Endodermal cell (in vitro differentiated cells): Measurements from ENCODE around the gene DLX2. TPM values are rescaled to one million over a fixed set of nuclear protein-coding genes. Genes with fewer than 3 reads are reported as not detected.

Experiments used
- DNase-seq: peaks from one replicate; pipeline ENCODE4 v3.0.0-alpha.2; 2017
- H3K27ac ChIP-seq: 2 replicates; pipeline ENCODE4 v1.5.1; 2013; ENCODE audit warnings: mild to moderate bottlenecking, low read depth, low read length, moderate library complexity
- H3K27me3 ChIP-seq: 2 replicates; pipeline ENCODE4 v1.6.1; 2013; ENCODE audit warnings: mild to moderate bottlenecking, low read length, moderate library complexity; ENCODE audit not compliant: insufficient read depth, control insufficient read depth, poor library complexity, severe bottlenecking
- H3K36me3 ChIP-seq: 2 replicates; pipeline ENCODE4 v1.7.0; 2013; ENCODE audit warnings: mild to moderate bottlenecking, low read length, moderate library complexity; ENCODE audit not compliant: control insufficient read depth, insufficient read depth
- H3K4me1 ChIP-seq: one replicate; pipeline ENCODE4 v1.7.0; 2013; ENCODE audit warnings: low read length; ENCODE audit not compliant: control insufficient read depth, insufficient read depth
- H3K4me3 ChIP-seq: 2 replicates; pipeline ENCODE4 v1.5.1; 2013; ENCODE audit warnings: mild to moderate bottlenecking, low read length, moderate library complexity
- H3K9ac ChIP-seq: 2 replicates; pipeline ENCODE4 v1.6.1; 2013; ENCODE audit warnings: mild to moderate bottlenecking, low read length, moderate library complexity; ENCODE audit not compliant: poor library complexity, severe bottlenecking; ENCODE audit errors: extremely low read depth
- H3K9me3 ChIP-seq: 2 replicates; pipeline ENCODE4 v1.6.1; 2013; ENCODE audit warnings: mild to moderate bottlenecking, low read length, moderate library complexity; ENCODE audit not compliant: control insufficient read depth
- H3K27ac Mint-ChIP-seq: 2 replicates; pipeline ENCODE4 v1.8.0; 2020; ENCODE audit warnings: mixed read lengths
- H3K27me3 Mint-ChIP-seq: 2 replicates; pipeline ENCODE4 v1.8.0; 2021; ENCODE audit warnings: mild to moderate bottlenecking, mixed read lengths; ENCODE audit not compliant: insufficient read depth
- H3K36me3 Mint-ChIP-seq: 2 replicates; pipeline ENCODE4 v1.8.0; 2020; ENCODE audit warnings: low read depth, mixed read lengths
- H3K4me1 Mint-ChIP-seq: 2 replicates; pipeline ENCODE4 v1.8.0; 2020; ENCODE audit warnings: mixed read lengths
- H3K4me3 Mint-ChIP-seq: 2 replicates; pipeline ENCODE4 v1.8.0; 2020; ENCODE audit warnings: mild to moderate bottlenecking, moderate library complexity, mixed read lengths
- H3K9me3 Mint-ChIP-seq: 2 replicates; pipeline ENCODE4 v1.8.0; 2020; ENCODE audit warnings: mild to moderate bottlenecking, mixed read lengths
- WGBS, 2 experiments: methylation state at CpG; one replicate each; pipeline versions ENCODE4 v1.1.5 to v1.1.7; 2013; ENCODE audit warnings: missing lambda C conversion rate in 2 of 2, mixed read lengths in 1 of 2; ENCODE audit not compliant: insufficient coverage in 1 of 2, insufficient read length in 1 of 2; 5-methylcytosine and 5-hydroxymethylcytosine counted together
- total RNA-seq, 2 donors: library from RNA; stranded (reverse); fragmentation: NEBNext Ultra II Directional in 1 of 2; extraction: Animal tissue kit (Norgen Biotek cat#: 25700) in 1 of 2; gene quantifications; 2 replicates in 1 of 2; 3 replicates in 1 of 2; pipeline ENCODE4 v1.2.1, GENCODE V29; 2021
- TF ChIP-seq, protein P1 (sequence below): fragments of 200-600 bp; sonication (generic); conservative IDR thresholded peaks from 2 replicates; pipeline ENCODE4 v1.5.0; 2021; ENCODE audit warnings: antibody characterized with exemption, mild to moderate bottlenecking

Gene DLX2
- total RNA-seq, 2 donors from 2014 or later: 0.13 TPM; not detected in 1

- Mint-ChIP-seq H3K4me3 (no peak overlapping the region), H3K36me3 (no peaks in the 10 kb centered on the region)
Observed at GRCh38 chr2:172128484-172128883, 25.8 kb upstream of the DLX2 start.

DNA sequence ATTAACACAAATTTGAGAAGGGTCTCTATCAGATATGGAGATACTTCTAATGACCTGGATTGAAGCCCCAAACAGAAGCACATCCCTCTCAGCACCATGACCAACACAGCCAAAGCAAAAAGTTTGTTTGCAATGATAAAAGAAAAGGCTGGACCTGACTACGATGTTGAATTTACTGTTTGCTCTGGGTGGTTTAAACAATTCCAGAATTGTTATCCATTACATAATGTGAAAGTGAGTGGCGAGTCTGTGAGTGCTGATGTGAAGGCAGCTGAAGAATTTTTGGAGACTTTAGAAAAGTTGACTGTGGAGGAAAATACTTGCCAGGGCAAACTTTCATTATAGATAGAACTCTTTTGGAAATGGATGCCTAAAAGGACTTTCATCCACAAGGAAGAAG lies 17.4 kb upstream of the DLX2 start:
- Histone ChIP-seq H3K27me3 (no peaks in the 10 kb centered on the region), H3K9me3 (no peaks in the 10 kb centered on the region), H3K36me3 (no peaks in the 10 kb centered on the region), H3K4me3 (no peak overlapping the region), H3K27ac (no peak overlapping the region), H3K4me1 (no peaks in the 10 kb centered on the region), H3K9ac (no peak overlapping the region)
- DNase-seq: no peak
- H3K4me1 Mint-ChIP-seq: no peaks in the 10 kb centered on the region
- H3K36me3 Mint-ChIP-seq: no peaks in the 10 kb centered on the region
- H3K27me3 Mint-ChIP-seq: peaks cover 13% of the 10 kb centered on the region
- no peak overlapping the region for H3K27ac Mint-ChIP-seq
- TF ChIP-seq, protein P1, sequence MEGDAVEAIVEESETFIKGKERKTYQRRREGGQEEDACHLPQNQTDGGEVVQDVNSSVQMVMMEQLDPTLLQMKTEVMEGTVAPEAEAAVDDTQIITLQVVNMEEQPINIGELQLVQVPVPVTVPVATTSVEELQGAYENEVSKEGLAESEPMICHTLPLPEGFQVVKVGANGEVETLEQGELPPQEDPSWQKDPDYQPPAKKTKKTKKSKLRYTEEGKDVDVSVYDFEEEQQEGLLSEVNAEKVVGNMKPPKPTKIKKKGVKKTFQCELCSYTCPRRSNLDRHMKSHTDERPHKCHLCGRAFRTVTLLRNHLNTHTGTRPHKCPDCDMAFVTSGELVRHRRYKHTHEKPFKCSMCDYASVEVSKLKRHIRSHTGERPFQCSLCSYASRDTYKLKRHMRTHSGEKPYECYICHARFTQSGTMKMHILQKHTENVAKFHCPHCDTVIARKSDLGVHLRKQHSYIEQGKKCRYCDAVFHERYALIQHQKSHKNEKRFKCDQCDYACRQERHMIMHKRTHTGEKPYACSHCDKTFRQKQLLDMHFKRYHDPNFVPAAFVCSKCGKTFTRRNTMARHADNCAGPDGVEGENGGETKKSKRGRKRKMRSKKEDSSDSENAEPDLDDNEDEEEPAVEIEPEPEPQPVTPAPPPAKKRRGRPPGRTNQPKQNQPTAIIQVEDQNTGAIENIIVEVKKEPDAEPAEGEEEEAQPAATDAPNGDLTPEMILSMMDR: no peak
- no peaks in the 10 kb centered on the region for H3K9me3 Mint-ChIP-seq
- H3K4me3 Mint-ChIP-seq: no peak overlapping the region
- 90 to 100% methylated on average over 1 to 2 of the region's 2 CpGs for WGBS, 2 experiments

More at GRCh38 chr2:172128484-172128883, 25.8 kb upstream of the DLX2 start:
- no peaks in the 10 kb centered on the region for H3K9me3 Mint-ChIP-seq
- no peak overlapping the region for H3K9ac ChIP-seq
- H3K27ac Mint-ChIP-seq: no peak overlapping the region
- no peak for DNase-seq
- TF ChIP-seq, protein P1: no peak
- no peak overlapping the region for H3K4me3 ChIP-seq
- peaks cover 10% of the 10 kb centered on the region for H3K4me1 Mint-ChIP-seq
- no peaks in the 10 kb centered on the region for H3K27me3 ChIP-seq
- no peaks in the 10 kb centered on the region for H3K36me3 ChIP-seq
- H3K4me1 ChIP-seq: no peaks in the 10 kb centered on the region
- H3K27me3 Mint-ChIP-seq: peaks cover 35% of the 10 kb centered on the region
- no peak overlapping the region for H3K27ac ChIP-seq
- no peaks in the 10 kb centered on the region for H3K9me3 ChIP-seq

- H3K27me3 ChIP-seq: no peaks in the 10 kb centered on the region
- TF ChIP-seq, protein P1: no peak
- H3K27me3 Mint-ChIP-seq: peaks cover 13% of the 10 kb centered on the region
Observed at GRCh38 chr2:172119089-172119488, 16.4 kb upstream of the DLX2 start.

More at GRCh38 chr2:172119089-172119488, 16.4 kb upstream of the DLX2 start:
- Mint-ChIP-seq H3K4me3 (no peak overlapping the region), H3K9me3 (no peaks in the 10 kb centered on the region), H3K27ac (no peak overlapping the region), H3K36me3 (no peaks in the 10 kb centered on the region), H3K4me1 (no peaks in the 10 kb centered on the region)
- Histone ChIP-seq H3K9ac (no peak overlapping the region), H3K4me3 (no peak overlapping the region), H3K27ac (no peak overlapping the region), H3K36me3 (no peaks in the 10 kb centered on the region), H3K4me1 (no peaks in the 10 kb centered on the region), H3K9me3 (no peaks in the 10 kb centered on the region)
- DNase-seq: no peak
